NCI-H510A treated with DMSO at 0.1 percent for 48 hours (cell line): ENCODE measurements around the gene HMCN1.

Experiments used
- DNase-seq: peaks from one replicate; lab custom pipeline; 2025; lab: John Stamatoyannopoulos, UW

The HMCN1 gene

GRCh38 chr1:186089940-186090339 is 355.7 kb downstream of the HMCN1 start:
- no peak for DNase-seq

- DNase-seq = no peak
Measured at GRCh38 chr1:186091222-186091720, 357.1 kb downstream of the HMCN1 start.

- no peak for DNase-seq
Measured at GRCh38 chr1:186093437-186093836, 359.2 kb downstream of the HMCN1 start.

GRCh38 chr1:186094172-186094571 is 360.0 kb downstream of the HMCN1 start:
- DNase-seq = no peak

- no peak for DNase-seq
Measured at GRCh38 chr1:186099336-186100104, 365.3 kb downstream of the HMCN1 start.

GRCh38 chr1:186102107-186102506 is 367.9 kb downstream of the HMCN1 start:
- no peak for DNase-seq

GRCh38 chr1:186102547-186103148 is 368.5 kb downstream of the HMCN1 start:
- no peak for DNase-seq

- DNase-seq = no peak
Measured at GRCh38 chr1:186104459-186104858, 370.3 kb downstream of the HMCN1 start.

- DNase-seq = no peak
Measured at GRCh38 chr1:186112280-186112679, 378.1 kb downstream of the HMCN1 start.

- DNase-seq = no peak
Measured at GRCh38 chr1:186113461-186113860, 379.3 kb downstream of the HMCN1 start.

- DNase-seq = no peak
Measured at GRCh38 chr1:186118724-186119123, 384.5 kb downstream of the HMCN1 start.

GRCh38 chr1:186122837-186123236 is 388.6 kb downstream of the HMCN1 start:
- DNase-seq = no peak

- DNase-seq = no peak
Measured at GRCh38 chr1:186125035-186125434, 390.8 kb downstream of the HMCN1 start.

- DNase-seq = no peak
Measured at GRCh38 chr1:186125511-186125910, 391.3 kb downstream of the HMCN1 start.

GRCh38 chr1:186129758-186130157 is 395.6 kb downstream of the HMCN1 start:
- no peak for DNase-seq

GRCh38 chr1:186139115-186139514 is 404.9 kb downstream of the HMCN1 start:
- no peak for DNase-seq

GRCh38 chr1:186139701-186140100 is 405.5 kb downstream of the HMCN1 start:
- no peak for DNase-seq

GRCh38 chr1:186142159-186142558 is 408.0 kb downstream of the HMCN1 start:
- DNase-seq = no peak

- DNase-seq = no peak
Measured at GRCh38 chr1:186142916-186143315, 408.7 kb downstream of the HMCN1 start.

GRCh38 chr1:186143481-186143880 is 409.3 kb downstream of the HMCN1 start:
- no peak for DNase-seq

GRCh38 chr1:186144505-186144904 is 410.3 kb downstream of the HMCN1 start:
- no peak for DNase-seq

- DNase-seq = no peak
Measured at GRCh38 chr1:186146974-186147373, 412.8 kb downstream of the HMCN1 start.

GRCh38 chr1:186149591-186149990 is 415.4 kb downstream of the HMCN1 start:
- no peak for DNase-seq

- DNase-seq = no peak
Measured at GRCh38 chr1:186152227-186152619, 418.0 kb downstream of the HMCN1 start.
